ENCODE results near the gene TRAPPC13.

Gene TRAPPC13

DNA sequence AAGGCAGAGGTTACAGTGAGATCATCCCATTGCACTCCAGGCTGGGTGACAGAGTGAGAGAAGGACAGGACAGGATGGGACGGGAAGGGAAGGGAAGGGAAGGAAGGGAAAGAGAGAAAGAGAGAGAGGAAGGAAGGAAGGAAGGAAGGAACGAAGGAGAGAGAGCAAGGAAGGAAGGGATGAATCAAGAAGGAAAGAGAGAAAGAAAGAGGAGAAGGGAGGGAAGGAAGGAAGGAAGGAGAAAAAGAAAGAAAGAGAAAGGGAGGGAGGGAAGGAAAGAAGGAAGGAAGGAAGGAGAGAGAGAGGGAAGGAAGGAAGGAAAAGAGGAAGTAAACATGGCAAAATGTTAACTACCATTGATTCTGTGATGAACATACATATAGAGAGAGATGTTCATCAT, 68.3 kb downstream of the TRAPPC13 start:
- no peak for DNase-seq

DNA sequence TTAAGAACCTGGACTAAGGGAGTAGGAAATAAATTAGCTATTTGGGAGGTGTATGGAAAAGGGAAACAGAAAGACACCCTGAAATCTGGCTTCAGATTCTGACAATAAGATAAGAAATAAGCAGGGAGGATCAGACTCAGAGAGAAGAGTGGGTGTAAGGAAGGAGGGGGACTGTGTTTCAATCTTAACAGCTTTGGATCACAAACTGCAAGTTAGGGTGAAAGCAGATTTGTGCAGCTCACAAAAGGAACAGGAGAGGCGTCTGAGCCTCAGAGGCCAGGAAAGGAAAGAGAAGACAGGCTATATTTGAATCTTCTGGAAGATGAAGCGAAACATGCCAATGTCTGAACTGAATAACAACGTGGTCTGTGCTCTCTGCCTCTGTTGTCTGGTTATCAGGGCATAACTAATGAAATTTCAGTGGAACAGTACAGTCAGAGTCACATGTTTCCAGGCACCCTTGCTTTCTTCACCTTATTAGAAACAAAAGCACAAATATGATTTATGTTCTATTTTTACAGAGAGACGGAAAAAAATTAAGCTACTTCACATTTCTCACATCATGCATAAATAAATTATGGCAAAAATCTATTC, 70.4 kb downstream of the TRAPPC13 start:
- DNase-seq: no peak

DNA sequence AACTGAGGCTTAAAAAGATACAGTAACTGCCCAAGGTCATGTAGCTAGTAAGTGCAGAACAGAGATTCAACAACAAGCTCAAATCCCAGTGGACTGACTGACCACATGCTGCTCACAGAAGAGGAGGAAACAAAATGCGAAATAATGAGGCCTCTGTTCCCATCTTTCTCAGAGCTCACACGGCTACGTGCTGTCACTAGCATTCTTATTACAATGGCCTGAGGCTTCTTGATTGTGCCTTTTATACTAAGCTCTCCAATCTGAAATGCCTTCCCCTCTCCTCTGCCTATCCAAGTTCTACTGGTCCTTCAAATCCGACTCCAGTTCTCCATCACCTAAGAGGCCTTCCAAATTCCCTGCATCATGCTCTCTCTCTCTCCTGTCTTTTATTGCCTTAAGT, 71.1 kb downstream of the TRAPPC13 start:
- no peak for DNase-seq

- peak; percentile 10 for DNase-seq
These were observed 72.1 kb downstream of the TRAPPC13 start for GRCh38 chr5:65696892-65697291.

- DNase-seq: no peak
These were observed 74.5 kb downstream of the TRAPPC13 start for GRCh38 chr5:65699338-65699737.

DNA sequence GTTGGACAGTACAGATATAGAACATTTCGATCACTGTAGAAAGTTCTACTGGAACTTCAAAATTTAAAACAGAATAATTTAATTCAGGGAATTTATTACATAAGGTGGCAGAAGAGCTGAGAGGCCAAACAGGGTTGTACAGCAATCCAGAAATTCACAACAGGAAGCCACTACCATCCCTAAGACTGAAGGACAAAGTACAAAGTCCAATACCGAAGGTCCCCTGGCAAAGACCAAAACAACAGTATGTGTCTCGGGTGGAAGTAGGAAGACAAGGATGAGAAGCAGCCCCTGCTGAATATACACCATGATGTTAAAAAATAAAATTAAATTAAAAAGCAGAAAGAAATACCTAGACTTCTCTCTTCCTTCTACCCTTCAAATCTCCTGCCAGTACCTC, 77.2 kb downstream of the TRAPPC13 start:
- no peak for DNase-seq

- DNase-seq: no peak
These were observed 79.9 kb downstream of the TRAPPC13 start for GRCh38 chr5:65704621-65705239.

GRCh38 chr5:65707663-65708062, 82.8 kb downstream of the TRAPPC13 start:
- no peak for DNase-seq

GRCh38 chr5:65708145-65708544, 83.3 kb downstream of the TRAPPC13 start:
- DNase-seq: no peak

Measured in fibroblast of upper back skin (primary cell).